Glomerular visceral epithelial cell (primary cell): ENCODE data around the gene BORCS8.
A peak's percentile ranks its signal among the peaks of the same experiment; 100 is the strongest.
"Not testable (repeated sequence)": the region's sequence is repeated elsewhere in the genome, so short reads cannot be mapped to it uniquely, and the experiment has no call there.

Experiments used
- DNase-seq: peaks from one replicate; pipeline ENCODE4 v3.0.0-alpha.2; 2016; ENCODE audit errors: extremely low spot score

The BORCS8 gene

DNA sequence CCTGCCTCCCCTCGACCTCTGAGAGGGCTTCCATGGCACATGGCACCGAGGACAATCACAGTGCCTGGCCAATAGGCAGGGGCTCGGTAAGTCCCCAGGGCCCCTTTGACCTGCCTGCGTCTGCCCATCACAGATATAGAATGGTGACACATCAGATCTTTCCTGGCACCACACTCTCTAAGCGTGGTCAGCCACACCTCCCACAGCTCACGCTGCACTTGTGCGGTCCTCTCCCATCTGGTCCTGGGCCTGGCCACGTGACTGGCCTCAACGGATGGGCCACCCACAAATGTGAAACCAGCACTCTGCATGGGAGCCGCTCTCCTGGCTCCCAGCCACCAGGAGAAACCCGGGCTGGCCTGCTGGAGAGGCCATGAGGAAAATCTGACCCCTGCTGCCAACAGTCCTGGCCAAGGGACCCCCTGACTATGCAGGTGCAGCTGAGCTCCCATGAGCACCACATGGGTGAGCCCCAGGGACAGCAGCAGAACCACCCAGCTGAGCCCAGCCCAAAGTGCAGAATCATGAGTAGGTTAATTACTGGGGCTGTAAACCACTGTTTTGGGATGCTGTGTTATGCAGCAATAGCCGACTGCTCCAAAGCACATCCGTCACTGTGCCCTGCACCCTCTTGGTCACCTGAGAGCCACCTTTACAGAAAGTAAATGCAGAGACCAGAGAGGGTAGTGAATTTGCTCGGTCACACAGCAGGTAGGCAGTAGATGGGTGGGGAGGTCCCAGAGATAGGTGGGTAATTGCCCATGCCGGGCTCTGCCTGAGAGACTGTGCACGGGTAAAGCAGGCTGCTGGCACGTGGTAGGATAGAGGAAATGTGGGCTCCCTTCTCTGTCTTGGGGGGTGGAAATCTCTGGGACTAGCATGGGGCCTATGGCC is 12.2 kb downstream of the BORCS8 start:
- DNase-seq: peak; percentile 50

- no peak for DNase-seq
These were observed 15.0 kb downstream of the BORCS8 start for GRCh38 chr19:19176950-19177349.

DNA sequence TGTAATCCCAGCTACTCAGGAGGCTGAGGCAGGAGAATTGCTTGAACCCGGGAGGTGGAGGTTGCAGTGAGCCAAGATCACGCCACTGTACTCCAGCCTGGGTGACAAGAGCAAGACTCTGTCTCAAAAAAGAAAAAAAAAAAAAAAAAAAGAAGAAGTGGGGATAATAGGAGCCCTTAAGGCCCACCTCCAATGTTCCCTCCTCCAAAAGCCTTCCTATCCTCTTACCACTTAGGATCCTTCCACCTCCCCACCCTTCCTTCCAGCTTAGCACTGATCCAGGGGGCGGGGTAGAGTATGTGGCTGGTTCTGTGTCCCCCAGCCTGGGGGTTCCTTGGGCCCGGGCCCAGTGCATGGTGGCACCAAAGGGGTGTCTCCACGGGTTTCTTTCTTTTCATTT is 18.7 kb downstream of the BORCS8 start:
- DNase-seq: not testable (repeated sequence)

- no peak for DNase-seq
These were observed 20.0 kb downstream of the BORCS8 start for GRCh38 chr19:19171821-19172532.

DNA sequence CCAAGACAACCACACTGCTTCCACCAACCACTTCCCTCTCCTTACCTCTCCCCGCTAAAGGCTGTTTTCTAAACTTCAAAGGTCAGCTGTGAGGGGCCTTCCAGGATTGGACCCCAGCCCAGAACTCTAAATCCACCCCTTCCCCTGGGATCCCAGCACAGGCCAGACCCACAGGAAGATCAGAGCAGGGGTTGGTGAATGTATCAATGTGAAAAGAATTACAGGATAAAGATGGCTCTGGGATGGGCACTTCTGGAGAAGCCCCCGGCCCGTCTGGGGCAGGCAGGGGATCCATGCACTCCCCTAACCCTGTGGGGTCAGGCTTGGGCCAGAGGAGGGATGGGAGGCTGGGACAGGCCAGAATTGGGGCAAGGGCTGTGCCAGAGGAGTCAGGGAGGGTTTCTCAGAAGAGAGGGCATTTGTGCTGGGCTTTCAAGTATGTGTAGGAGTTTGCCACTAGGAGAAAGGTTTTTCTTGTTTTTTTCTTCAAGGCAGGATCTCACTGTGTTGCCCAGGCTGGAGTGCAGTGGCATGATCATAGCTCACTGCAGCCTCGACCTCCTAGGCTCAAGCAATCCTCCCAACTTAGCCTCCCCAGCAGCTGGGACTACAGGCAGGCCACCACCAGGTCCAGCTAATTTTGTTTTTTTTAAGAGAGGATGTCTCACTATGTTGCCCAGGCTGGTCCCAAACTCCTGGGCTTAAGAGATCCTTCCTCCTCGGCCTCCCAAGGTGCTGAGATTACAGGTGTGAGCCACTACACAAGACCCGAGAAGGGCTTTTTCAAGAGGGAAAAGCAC is 20.9 kb downstream of the BORCS8 start:
- no peak for DNase-seq

DNA sequence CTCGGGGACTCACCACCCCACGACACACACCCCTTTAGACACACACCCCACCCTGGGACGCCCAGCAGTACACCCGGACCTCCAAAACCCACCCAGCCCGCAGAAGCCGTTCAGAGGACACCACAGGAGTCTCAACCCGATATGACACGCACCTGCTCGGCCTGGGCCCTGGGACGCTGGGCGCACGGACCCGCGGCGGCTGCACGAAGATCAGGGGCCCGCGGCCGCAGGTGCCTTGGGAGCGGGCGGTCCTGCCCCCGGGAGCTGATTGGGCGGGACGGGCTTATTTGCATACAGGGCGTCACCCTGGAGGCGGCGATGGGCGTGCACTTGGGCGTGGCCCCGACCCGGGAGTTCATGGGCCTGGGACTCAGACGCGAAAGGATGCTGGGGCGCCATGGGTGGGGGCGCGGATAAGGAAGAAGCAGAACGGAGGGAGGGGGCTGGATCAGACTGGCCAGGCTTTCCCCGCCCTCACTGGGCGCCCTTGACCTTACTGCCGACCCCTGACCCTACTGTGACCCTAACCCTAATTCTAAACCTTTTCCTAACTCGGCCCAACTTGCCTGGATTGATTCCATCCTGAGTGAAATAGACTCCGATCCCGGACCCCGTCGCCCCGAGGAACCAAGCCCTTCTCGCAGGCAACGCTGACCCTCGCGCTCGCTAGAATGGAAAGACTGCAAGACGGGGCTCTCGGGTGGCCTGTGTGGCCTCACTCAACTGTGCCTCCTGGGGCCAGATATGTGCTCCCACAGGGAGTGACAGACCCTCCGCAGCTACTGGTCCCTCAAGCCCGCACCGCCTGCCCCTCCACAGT is 21.7 kb downstream of the BORCS8 start, which contains the start of gene MEF2B:
Gene MEF2B, minus strand, starts transcription at position 211 of the 820 bp plus-strand sequence. CDS start 19,528 bp downstream, outside the sequence.
- peak; percentile 23 for DNase-seq

DNA sequence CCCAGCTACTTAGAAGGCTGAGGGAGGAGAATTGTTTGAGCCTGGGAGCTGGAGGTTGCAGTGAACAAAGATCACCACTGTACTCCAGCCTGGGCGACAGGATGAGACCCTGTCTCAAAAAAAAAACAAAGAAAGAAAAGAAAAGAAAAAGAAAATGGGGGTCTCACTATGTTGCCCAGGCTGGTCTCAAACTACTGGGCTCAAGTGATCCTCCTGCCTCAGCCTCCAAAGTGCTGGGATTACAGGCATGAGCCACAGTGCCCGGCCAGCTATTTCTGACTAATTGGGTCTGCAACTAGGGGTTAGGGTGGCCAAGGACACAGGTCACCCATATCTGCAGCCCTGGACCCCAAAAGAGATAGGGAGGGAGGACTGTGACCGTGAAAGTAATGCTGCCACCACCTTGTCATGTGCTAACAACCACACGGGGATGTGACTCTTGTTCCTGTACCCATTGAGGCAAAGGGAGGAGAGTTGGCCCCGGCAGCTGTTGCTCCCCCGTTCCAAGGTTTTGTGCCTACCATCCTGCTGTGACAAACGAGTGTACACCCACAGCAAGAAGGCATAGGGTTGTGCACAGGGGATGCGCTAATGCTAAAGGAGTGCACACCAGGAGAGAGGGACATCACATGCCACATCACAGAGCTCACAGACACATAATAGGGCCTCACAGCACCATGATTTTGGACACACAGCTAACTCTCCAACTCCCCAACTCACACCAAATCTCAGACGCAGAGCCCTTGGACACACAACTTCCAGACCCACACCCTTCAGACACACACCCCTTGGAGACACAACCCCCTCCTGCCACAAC is 22.5 kb downstream of the BORCS8 start:
- DNase-seq: no peak

DNA sequence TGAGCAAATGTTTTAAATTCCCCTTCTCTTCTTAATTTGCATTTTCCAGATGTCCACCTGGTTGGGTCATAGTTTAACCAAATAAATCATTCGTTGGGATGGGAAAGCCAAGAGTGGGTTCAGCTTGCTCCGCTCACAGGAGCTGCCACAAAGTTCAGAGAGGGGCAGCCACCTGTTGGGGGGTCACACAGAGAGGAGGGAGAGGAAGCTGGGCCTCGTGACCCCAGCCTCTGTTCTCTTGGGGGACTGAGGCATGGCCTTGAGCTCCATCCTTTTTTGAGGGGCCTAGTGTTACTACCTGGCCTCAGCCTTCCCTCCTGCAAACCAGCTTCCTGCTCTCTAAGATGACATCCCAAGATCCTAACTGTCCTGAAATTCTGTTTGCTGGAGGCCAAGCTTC is 24.3 kb downstream of the BORCS8 start:
- DNase-seq: no peak

- no peak for DNase-seq
These were observed 26.6 kb downstream of the BORCS8 start for GRCh38 chr19:19165396-19165795.

DNA sequence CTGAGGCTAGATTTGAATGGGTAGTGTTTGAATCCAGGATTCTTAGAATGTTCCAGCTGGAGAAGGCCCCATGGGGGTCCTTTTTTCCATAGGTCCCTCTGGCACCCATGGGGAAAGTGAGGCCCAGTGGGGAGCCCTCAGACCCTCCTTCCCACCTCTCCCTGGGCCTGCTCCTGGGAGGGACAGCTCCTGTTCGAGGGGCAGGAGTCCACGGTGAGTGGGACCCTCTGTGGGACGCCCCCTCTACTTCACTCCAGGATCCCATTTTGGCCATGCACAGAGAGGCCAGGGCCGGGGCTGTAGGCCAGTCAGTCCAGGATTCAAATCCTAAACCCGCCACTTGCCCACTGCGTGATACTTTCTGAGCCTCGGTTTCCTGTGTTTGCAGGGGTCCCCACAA is 29.5 kb downstream of the BORCS8 start:
- no peak for DNase-seq

GRCh38 chr19:19160461-19161035 is 31.4 kb downstream of the BORCS8 start:
- DNase-seq: no peak

DNA sequence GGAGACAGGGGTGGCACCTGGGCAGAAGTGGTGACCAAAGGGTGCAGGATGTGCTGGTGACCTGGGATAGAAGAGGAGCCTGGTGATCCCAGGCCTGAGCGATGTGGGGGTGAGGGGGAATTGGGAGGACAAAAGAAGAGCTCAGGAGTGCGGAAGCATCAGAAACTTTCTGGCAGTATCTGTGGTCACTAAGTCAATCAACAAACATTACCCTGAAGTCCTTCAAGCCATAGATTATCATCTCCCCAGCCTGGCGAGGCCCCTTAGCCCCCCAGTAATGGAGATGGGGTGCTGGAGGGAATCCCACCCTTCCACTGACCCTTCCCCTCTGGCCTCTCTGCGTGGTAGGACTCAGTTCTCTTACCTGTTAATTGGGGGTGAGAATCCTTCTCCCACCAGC is 32.4 kb downstream of the BORCS8 start:
- no peak for DNase-seq

DNA sequence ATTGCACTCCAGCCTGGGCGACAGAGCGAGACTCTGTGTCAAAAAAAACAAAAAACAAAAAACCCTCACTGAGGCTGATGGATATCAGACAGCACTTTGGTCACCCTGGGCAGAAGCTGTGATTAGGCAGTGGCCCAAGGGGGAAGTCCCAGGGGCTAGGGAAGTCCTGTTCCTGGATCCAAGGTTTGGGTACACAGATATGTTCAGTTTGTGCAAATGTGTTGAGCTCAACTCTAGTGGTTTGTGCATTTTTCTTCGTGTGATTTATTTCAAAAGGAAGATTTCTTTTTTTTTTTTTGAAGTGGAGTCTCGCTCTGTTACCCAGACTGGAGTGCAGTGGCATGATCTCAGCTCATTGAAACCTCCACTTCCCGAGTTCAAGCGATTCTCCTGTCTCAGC is 34.1 kb downstream of the BORCS8 start:
- DNase-seq: no peak

GRCh38 chr19:19155495-19156219 is 36.3 kb downstream of the BORCS8 start:
- DNase-seq: no peak

DNA sequence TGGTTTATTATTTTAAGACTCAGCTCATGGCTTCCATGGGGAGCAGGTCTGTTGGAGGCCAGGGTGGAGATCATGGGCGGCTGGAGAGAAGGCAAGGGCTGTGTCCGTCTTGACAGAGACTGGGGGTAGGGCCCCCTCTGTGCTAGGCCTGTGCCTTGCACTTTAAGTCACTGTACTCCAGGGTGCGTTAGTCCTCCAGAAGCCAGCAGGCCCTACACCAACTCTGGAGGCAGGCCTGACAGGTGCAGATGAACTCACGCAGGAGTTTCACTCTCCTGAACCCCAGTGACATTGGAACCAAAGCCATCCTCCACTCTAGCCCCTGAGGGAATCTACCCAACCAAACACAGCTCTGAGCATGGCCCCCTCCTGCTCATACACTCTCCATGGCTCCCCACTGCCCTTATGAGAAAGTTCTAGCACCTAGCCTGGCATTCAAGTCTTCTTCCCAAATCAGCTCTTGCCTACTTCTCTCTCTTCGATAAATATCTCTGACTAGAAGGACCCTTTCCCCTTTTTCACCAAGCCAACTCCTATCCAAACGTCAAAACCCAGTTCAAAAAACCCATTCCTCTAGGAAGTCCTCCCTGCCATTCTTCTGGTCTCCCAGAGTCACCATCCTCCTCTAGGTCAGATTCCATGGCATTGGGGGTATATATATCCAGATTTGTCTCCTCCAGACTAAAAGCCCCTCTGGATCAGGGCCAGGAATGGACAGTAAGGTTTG is 37.0 kb downstream of the BORCS8 start:
- DNase-seq: no peak

DNA sequence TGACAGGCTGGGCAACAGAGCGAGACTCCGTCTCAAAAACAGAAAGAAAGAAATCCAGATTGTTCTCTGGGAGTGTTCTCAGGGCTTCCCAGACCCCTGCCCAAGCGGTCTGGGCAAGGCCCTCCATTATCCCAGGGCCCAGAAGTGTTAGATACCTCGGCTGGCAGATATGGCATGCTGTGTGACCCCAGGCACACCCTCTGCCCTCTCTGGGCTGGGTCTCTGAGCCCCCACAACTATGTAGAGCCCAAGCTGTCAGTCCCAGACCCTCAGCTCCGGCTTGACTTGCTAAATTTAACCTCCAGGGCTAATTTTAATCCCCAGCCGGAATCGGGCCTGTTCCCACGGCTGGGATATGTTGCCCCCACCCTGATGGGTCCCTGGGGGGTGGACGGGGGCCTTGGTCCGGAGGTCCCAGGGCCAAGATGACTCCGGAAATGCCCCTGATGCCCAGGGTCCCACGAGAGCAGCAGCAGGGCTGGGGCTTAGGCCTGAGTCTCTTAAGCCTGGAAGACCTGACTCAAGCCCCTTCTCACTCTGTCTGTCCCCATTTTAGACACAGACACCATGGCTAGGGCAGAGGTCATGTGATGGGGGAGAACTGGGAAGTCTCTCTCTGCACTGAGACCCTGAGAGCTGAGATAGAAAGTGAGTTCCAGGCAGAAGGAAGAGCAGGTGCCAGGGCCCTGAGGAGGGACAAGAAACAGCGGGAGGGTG is 39.1 kb downstream of the BORCS8 start:
- DNase-seq: no peak

DNA sequence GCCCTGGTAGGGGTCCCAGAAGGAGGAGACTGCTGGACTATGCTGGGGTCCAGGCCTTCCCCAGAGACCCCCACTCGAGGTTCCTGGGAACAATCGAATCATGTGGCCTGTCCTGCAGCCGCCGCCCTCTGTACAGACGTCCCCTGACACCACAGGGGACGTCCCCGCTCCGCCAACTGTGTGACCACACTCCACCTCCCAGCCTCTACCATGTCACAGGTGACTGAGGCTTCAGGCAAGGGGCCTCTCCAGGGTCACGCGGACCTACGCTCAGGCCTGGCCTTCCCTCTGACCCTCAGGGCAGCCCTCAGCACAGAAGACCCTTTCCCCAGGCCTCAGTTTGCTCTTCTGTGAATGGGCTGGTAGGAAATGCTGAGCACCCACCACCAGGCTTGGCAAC is 40.5 kb downstream of the BORCS8 start:
- no peak for DNase-seq

DNA sequence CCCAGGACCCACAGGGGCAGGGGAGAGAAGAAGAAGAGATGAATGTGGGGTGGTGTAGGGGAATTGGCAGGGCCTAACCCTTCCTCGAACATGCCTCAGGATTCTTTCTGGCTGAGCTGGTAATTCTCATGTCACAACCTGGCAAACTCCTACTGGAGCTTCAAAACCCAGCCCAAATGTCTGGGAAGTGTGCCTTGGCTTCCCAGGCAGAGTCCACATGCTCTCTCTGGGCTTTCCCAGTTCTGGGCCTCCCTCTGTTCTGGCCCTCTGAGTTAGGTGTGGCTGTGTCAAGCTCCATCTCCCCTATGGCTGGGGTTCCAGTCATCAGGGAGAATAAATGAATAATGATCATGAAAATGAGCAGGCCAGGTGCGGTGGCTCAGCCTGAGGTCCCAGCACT is 42.5 kb downstream of the BORCS8 start:
- no peak for DNase-seq
